NB4 (cell line): ENCODE results near the gene MYO18A.

Source experiments
- POLR2A ChIP-seq: IDR thresholded peaks from 2 replicates; pipeline ENCODE4 v1.6.1; 2011; ENCODE audit warnings: mild to moderate bottlenecking; ENCODE audit not compliant: insufficient read length; ENCODE audit errors: extremely low read depth
- TF ChIP-seq, protein P1 (sequence below): IDR thresholded peaks from one replicate; pipeline ENCODE4 v1.5.1; 2012; ENCODE audit warnings: low read depth, low read length

DNA sequence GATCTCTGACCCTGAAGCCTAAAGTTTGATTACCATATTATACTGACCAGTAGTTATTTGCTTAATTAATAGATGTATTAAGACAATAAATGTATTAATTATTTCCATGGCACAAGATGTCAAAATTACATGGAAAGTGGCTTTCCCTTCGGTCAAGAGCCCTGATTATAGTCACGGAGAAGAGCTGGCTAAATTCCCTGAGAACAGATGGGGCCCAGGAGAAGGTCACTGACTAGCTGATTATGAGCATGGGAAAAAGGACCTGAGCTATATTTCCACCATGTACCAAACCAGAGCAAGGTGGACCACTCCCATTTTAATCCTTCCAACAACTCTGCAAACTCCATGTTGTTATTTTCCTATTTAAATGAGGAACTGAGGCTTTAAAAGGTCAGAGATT lies 12.9 kb upstream of the MYO18A start:
- TF ChIP-seq, protein P1, sequence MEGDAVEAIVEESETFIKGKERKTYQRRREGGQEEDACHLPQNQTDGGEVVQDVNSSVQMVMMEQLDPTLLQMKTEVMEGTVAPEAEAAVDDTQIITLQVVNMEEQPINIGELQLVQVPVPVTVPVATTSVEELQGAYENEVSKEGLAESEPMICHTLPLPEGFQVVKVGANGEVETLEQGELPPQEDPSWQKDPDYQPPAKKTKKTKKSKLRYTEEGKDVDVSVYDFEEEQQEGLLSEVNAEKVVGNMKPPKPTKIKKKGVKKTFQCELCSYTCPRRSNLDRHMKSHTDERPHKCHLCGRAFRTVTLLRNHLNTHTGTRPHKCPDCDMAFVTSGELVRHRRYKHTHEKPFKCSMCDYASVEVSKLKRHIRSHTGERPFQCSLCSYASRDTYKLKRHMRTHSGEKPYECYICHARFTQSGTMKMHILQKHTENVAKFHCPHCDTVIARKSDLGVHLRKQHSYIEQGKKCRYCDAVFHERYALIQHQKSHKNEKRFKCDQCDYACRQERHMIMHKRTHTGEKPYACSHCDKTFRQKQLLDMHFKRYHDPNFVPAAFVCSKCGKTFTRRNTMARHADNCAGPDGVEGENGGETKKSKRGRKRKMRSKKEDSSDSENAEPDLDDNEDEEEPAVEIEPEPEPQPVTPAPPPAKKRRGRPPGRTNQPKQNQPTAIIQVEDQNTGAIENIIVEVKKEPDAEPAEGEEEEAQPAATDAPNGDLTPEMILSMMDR = no peak
- TF ChIP-seq POLR2A = no peak
